Common myeloid progenitor, CD34-positive (primary cell): Measurements from ENCODE around the gene LRMDA.

Source experiments
- CTCF ChIA-PET: fragments of 350-600 bp; sonication (Branson Sonifier 250); formaldehyde crosslinking; loops from one replicate; lab custom pipeline; 2021; ENCODE audit warnings: antibody characterized with exemption; lab: Charles Lee
- POLR2A ChIA-PET: fragments of 350-600 bp; sonication (Branson Sonifier 250); formaldehyde crosslinking; loops from one replicate; lab custom pipeline; 2021; ENCODE audit warnings: antibody characterized with exemption; lab: Charles Lee
- DNase-seq, 3 donors: peaks; one replicate each; pipeline versions ENCODE4 v3.0.0 to v3.0.0-alpha.2; 2013
- H3K27ac ChIP-seq, 2 experiments: 1 replicate in 1 of 2; 2 replicates in 1 of 2; pipeline ENCODE4 v1.7.0; 2013; ENCODE audit warnings: inconsistent platforms in 2 of 2, low read length in 2 of 2, mild to moderate bottlenecking in 2 of 2, low read depth in 1 of 2, moderate library complexity in 1 of 2; ENCODE audit not compliant: severe bottlenecking in 2 of 2, insufficient read depth in 1 of 2, poor library complexity in 1 of 2
- H3K27me3 ChIP-seq, 5 experiments: replicated peaks in 2 of 5; 1 replicate in 3 of 5; 2 replicates in 2 of 5; pipeline versions ENCODE4 v1.6.1 to v1.7.0; 2013; ENCODE audit warnings: low read length in 4 of 5, mild to moderate bottlenecking in 2 of 5, moderate library complexity in 2 of 5, inconsistent platforms in 1 of 5; ENCODE audit not compliant: insufficient read depth in 5 of 5, control insufficient read depth in 4 of 5
- H3K36me3 ChIP-seq, 4 experiments: 1 replicate in 2 of 4; 2 replicates in 2 of 4; pipeline versions ENCODE4 v1.6.1 to v1.7.0; 2013; ENCODE audit warnings: low read length in 3 of 4, control low read depth in 1 of 4, mild to moderate bottlenecking in 1 of 4; ENCODE audit not compliant: control insufficient read depth in 4 of 4, insufficient read depth in 4 of 4
- H3K4me1 ChIP-seq, 4 experiments: 1 replicate in 3 of 4; 2 replicates in 1 of 4; pipeline versions ENCODE4 v1.6.1 to v1.7.1; 2013; ENCODE audit warnings: low read length in 3 of 4, mild to moderate bottlenecking in 3 of 4, control low read depth in 1 of 4, inconsistent platforms in 1 of 4, moderate library complexity in 1 of 4; ENCODE audit not compliant: control insufficient read depth in 4 of 4, insufficient read depth in 4 of 4; ENCODE audit errors: control extremely low read depth in 1 of 4
- H3K4me3 ChIP-seq, 7 experiments: 1 replicate in 4 of 7; 2 replicates in 3 of 7; pipeline versions ENCODE4 v1.5.1 to v1.7.0; 2013; ENCODE audit warnings: mild to moderate bottlenecking in 7 of 7, low read length in 6 of 7, moderate library complexity in 6 of 7, inconsistent platforms in 2 of 7, low read depth in 2 of 7, control low read depth in 1 of 7; ENCODE audit not compliant: insufficient read depth in 4 of 7, control insufficient read depth in 1 of 7; ENCODE audit errors: extremely low read depth in 1 of 7
- H3K9me3 ChIP-seq, 5 experiments: 1 replicate in 4 of 5; 2 replicates in 1 of 5; pipeline versions ENCODE4 v1.6.1 to v1.7.1; 2013; ENCODE audit warnings: low read length in 4 of 5, mild to moderate bottlenecking in 2 of 5, inconsistent platforms in 1 of 5, low read depth in 1 of 5, moderate library complexity in 1 of 5; ENCODE audit not compliant: control insufficient read depth in 4 of 5, insufficient read depth in 2 of 5; ENCODE audit errors: control extremely low read depth in 1 of 5
- WGBS: methylation state at CpG from one replicate; pipeline ENCODE4 v1.1.5; 2013; ENCODE audit not compliant: insufficient coverage; 5-methylcytosine and 5-hydroxymethylcytosine counted together

The LRMDA gene

GRCh38 chr10:75658915-75659314 is 227.5 kb downstream of the LRMDA start:
- Histone ChIP-seq H3K4me1 (peaks cover 0 to 8% (median 6%) of the 10 kb centered on the region in 4 experiments), H3K27ac (no peak overlapping the region), H3K4me3 (no peak overlapping the region), H3K27me3 (no peaks in the 10 kb centered on the region), H3K9me3 (no peaks in the 10 kb centered on the region), H3K36me3 (peaks cover 0 to 2% (median under 1%) of the 10 kb centered on the region in 4 experiments)
- POLR2A ChIA-PET: no interaction called here
- 99% methylated on average over 6 of the region's 6 CpGs for WGBS
- DNase-seq: no peak
- CTCF ChIA-PET: no interaction called here

- ChIA-PET POLR2A (no interaction called here), CTCF (no interaction called here)
- Histone ChIP-seq H3K9me3 (no peaks in the 10 kb centered on the region), H3K4me1 (peaks cover 0 to 8% (median 6%) of the 10 kb centered on the region in 4 experiments), H3K27me3 (no peaks in the 10 kb centered on the region), H3K27ac (no peak overlapping the region), H3K4me3 (peak overlapping the region in 2 of 7 experiments; percentile 6 to 24), H3K36me3 (peaks cover 0 to 2% (median under 1%) of the 10 kb centered on the region in 4 experiments)
- DNase-seq: peak in 1 of 3 donors; percentile 7
- WGBS: 10% methylated on average over 7 of the region's 7 CpGs
These were observed 229.4 kb downstream of the LRMDA start for GRCh38 chr10:75660823-75661222.

DNA sequence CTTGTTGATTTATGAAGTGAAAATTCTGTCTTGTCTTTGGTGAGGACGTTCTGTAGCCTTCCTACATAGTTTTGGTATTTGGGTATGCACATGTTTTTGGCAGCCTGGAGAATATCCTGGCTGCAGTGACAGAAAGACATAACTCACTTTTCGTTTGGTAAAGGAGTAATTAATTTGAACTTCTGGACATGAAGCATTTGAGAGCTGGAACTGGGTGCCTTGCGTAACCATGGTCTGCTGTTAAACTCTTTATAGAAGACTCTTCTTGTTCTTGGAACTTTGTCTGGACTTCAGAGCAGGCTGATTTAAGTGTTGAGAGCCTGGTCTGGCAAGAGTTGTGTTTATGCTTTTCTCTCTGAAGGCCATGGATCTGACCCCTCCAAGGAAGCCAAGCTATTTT is 231.3 kb downstream of the LRMDA start:
- no peak for DNase-seq
- peaks cover 0 to 8% (median 6%) of the 10 kb centered on the region in 4 experiments for H3K4me1 ChIP-seq
- H3K27me3 ChIP-seq: no peaks in the 10 kb centered on the region
- no peaks in the 10 kb centered on the region for H3K9me3 ChIP-seq
- no peak overlapping the region for H3K27ac ChIP-seq
- H3K4me3 ChIP-seq: no peak overlapping the region
- peaks cover 0 to 2% (median 0%) of the 10 kb centered on the region in 4 experiments for H3K36me3 ChIP-seq
- ChIA-PET POLR2A (no interaction called here), CTCF (no interaction called here)
- WGBS: 68% methylated on average over 3 of the region's 3 CpGs

- Histone ChIP-seq H3K27ac (no peak overlapping the region), H3K27me3 (no peaks in the 10 kb centered on the region), H3K36me3 (peaks cover 0 to 2% (median 0%) of the 10 kb centered on the region in 4 experiments), H3K4me3 (no peak overlapping the region), H3K9me3 (no peaks in the 10 kb centered on the region), H3K4me1 (peaks cover 0 to 8% (median 6%) of the 10 kb centered on the region in 4 experiments)
- POLR2A ChIA-PET: interaction anchor here (0.6 kb wide), 1 partner anchor 1386 kb away, joined by 6 read pairs; no protein-coding TSS in a partner anchor
- CTCF ChIA-PET: interaction anchor here (0.6 to 0.9 kb wide), 2 partner anchors 14 to 36 kb away, joined by 3 read pairs; no protein-coding TSS in a partner anchor
- no peak for DNase-seq
- WGBS: 100% methylated on average over 3 of the region's 3 CpGs
These were observed 232.7 kb downstream of the LRMDA start for GRCh38 chr10:75663947-75664664.

GRCh38 chr10:75664968-75665367 is 233.5 kb downstream of the LRMDA start:
- no CpG with 5 or more reads among the region's 3 CpGs for WGBS
- CTCF ChIA-PET: no interaction called here

GRCh38 chr10:75665707-75666106 is 234.3 kb downstream of the LRMDA start:
- Histone ChIP-seq H3K4me1 (peaks cover 0 to 6% (median 4%) of the 10 kb centered on the region in 4 experiments), H3K27me3 (no peaks in the 10 kb centered on the region), H3K27ac (no peak overlapping the region), H3K36me3 (peaks cover 0 to 2% (median 0%) of the 10 kb centered on the region in 4 experiments), H3K9me3 (peaks cover 0 to 2% (median 0%) of the 10 kb centered on the region in 5 experiments), H3K4me3 (no peak overlapping the region)
- ChIA-PET POLR2A (no interaction called here), CTCF (no interaction called here)
- no peak for DNase-seq

More at GRCh38 chr10:75664968-75665367, 233.5 kb downstream of the LRMDA start:
- Histone ChIP-seq H3K27me3 (no peaks in the 10 kb centered on the region), H3K4me1 (peaks cover 0 to 8% (median 6%) of the 10 kb centered on the region in 4 experiments), H3K36me3 (peaks cover 0 to 2% (median 0%) of the 10 kb centered on the region in 4 experiments), H3K27ac (no peak overlapping the region), H3K4me3 (no peak overlapping the region), H3K9me3 (no peaks in the 10 kb centered on the region)
- POLR2A ChIA-PET: no interaction called here
- no peak for DNase-seq

- Histone ChIP-seq H3K9me3 (peaks cover 0 to 2% (median 0%) of the 10 kb centered on the region in 5 experiments), H3K36me3 (no peaks in the 10 kb centered on the region), H3K27me3 (no peaks in the 10 kb centered on the region), H3K4me1 (peaks cover 0 to 1% (median 0%) of the 10 kb centered on the region in 4 experiments), H3K4me3 (no peak overlapping the region), H3K27ac (no peak overlapping the region)
- CTCF ChIA-PET: interaction anchor here (1.0 kb wide), 1 partner anchor 11 kb away, joined by 3 read pairs; no protein-coding TSS in a partner anchor
- POLR2A ChIA-PET: no interaction called here
- WGBS: 33% methylated on average over 3 of the region's 4 CpGs
- no peak for DNase-seq
These were observed 240.8 kb downstream of the LRMDA start for GRCh38 chr10:75672111-75672671.
